ENCODE measurements around the gene SGPL1.

Gene SGPL1

GRCh38 chr10:70907637-70908405 is 92.1 kb downstream of the SGPL1 start:
- no peak for DNase-seq (ENCODE audit: low spot score)
- Histone ChIP-seq H3K4me3 (no peak overlapping the region), H3K27ac (no peak overlapping the region)
- no peak for TF ChIP-seq CTCF (IDR thresholded peaks at IDR 0.05)

GRCh38 chr10:70908406-70909296 is 92.9 kb downstream of the SGPL1 start:
- no peak for DNase-seq (ENCODE audit: low spot score)
- H3K4me3 ChIP-seq, result no peak overlapping the region
- H3K27ac ChIP-seq, result no peak overlapping the region
- no peak for TF ChIP-seq CTCF (IDR thresholded peaks at IDR 0.05)

GRCh38 chr10:70909326-70909935 is 93.7 kb downstream of the SGPL1 start:
- DNase-seq (ENCODE audit: low spot score), result no peak
- Histone ChIP-seq H3K27ac (no peak overlapping the region), H3K4me3 (no peak overlapping the region)
- TF ChIP-seq CTCF (IDR thresholded peaks at IDR 0.05), result no peak

GRCh38 chr10:70910486-70911341 is 95.0 kb downstream of the SGPL1 start:
- no peak for DNase-seq (ENCODE audit: low spot score)
- Histone ChIP-seq H3K27ac (no peak overlapping the region), H3K4me3 (no peak overlapping the region)
- no peak for TF ChIP-seq CTCF (IDR thresholded peaks at IDR 0.05)

- Histone ChIP-seq H3K27ac (no peak overlapping the region), H3K4me3 (no peak overlapping the region)
- no peak for TF ChIP-seq CTCF (IDR thresholded peaks at IDR 0.05)
- DNase-seq (ENCODE audit: low spot score), result no peak
Observed at GRCh38 chr10:70911386-70911785, 95.6 kb downstream of the SGPL1 start.

- DNase-seq (ENCODE audit: low spot score), result no peak
- TF ChIP-seq CTCF (IDR thresholded peaks at IDR 0.05), result no peak
- no peak overlapping the region for H3K4me3 ChIP-seq
- H3K27ac ChIP-seq, result no peak overlapping the region
Observed at GRCh38 chr10:70912556-70912955, 96.8 kb downstream of the SGPL1 start.
